MM.1S (cell line): ENCODE results near the gene S100A11.

Experiments used
- DNase-seq: peaks from one replicate; pipeline ENCODE4 v3.0.0-alpha.2; 2015
- H2AFZ ChIP-seq: fragments of 300-600 bp; sonication (generic); 2 replicates; pipeline ENCODE4 v1.6.0; 2016; ENCODE audit warnings: antibody characterized with exemption, low read length
- H3F3A ChIP-seq: fragments of 300-600 bp; sonication (generic); 2 replicates; pipeline ENCODE4 v1.6.1; 2016; ENCODE audit warnings: mild to moderate bottlenecking, antibody characterized with exemption, low read length, moderate library complexity, mixed read lengths; ENCODE audit not compliant: insufficient read depth
- H3K27ac ChIP-seq: fragments of 300-600 bp; sonication (generic); 2 replicates; pipeline ENCODE4 v1.5.1; 2016; ENCODE audit warnings: mild to moderate bottlenecking, low read length
- H3K27me3 ChIP-seq: fragments of 300-600 bp; sonication (generic); replicated peaks from 2 replicates; pipeline ENCODE4 v1.6.0; 2016; ENCODE audit warnings: low read length; ENCODE audit not compliant: insufficient read depth
- H3K36me3 ChIP-seq: fragments of 300-600 bp; sonication (generic); replicated peaks from 2 replicates; pipeline ENCODE4 v1.6.1; 2016; ENCODE audit warnings: mild to moderate bottlenecking, low read length, mixed read lengths; ENCODE audit not compliant: insufficient read depth
- H3K4me1 ChIP-seq: fragments of 300-600 bp; sonication (generic); 2 replicates; pipeline ENCODE4 v1.6.1; 2016; ENCODE audit warnings: low read length, mixed read lengths
- H3K4me2 ChIP-seq: fragments of 300-600 bp; sonication (generic); 2 replicates; pipeline ENCODE4 v1.6.0; 2016; ENCODE audit warnings: low read depth, low read length
- H3K4me3 ChIP-seq: fragments of 300-600 bp; sonication (generic); 2 replicates; pipeline ENCODE4 v1.5.1; 2016; ENCODE audit warnings: low read length, mixed read lengths
- H3K79me2 ChIP-seq: fragments of 300-600 bp; sonication (generic); 2 replicates; pipeline ENCODE4 v1.6.1; 2016; ENCODE audit warnings: mixed run types, low read length, mixed read lengths
- H3K9ac ChIP-seq: fragments of 300-600 bp; sonication (generic); 2 replicates; pipeline ENCODE4 v1.6.1; 2016; ENCODE audit warnings: low read length, mixed read lengths
- H3K9me2 ChIP-seq: fragments of 300-600 bp; sonication (generic); replicated peaks from 2 replicates; pipeline ENCODE4 v1.6.1; 2016; ENCODE audit warnings: mild to moderate bottlenecking, low read length, mixed read lengths; ENCODE audit not compliant: insufficient read depth
- H3K9me3 ChIP-seq: fragments of 300-600 bp; sonication (generic); replicated peaks from 2 replicates; pipeline ENCODE4 v1.6.1; 2016; ENCODE audit warnings: mild to moderate bottlenecking, low read length, mixed read lengths; ENCODE audit not compliant: insufficient read depth
- H4K20me1 ChIP-seq: fragments of 300-600 bp; sonication (generic); 2 replicates; pipeline ENCODE4 v1.6.1; 2016; ENCODE audit warnings: mild to moderate bottlenecking, low read length, moderate library complexity, mixed read lengths; ENCODE audit not compliant: insufficient read depth
- CTCF ChIP-seq: fragments of 300-600 bp; sonication (generic); IDR thresholded peaks from 2 replicates; pipeline ENCODE4 v1.5.1; 2016; ENCODE audit warnings: antibody characterized with exemption, low read length, mixed read lengths
- EZH2 ChIP-seq: fragments of 300-600 bp; sonication (generic); optimal IDR thresholded peaks from 2 replicates; pipeline ENCODE3; 2017; ENCODE audit warnings: low read depth, mild to moderate bottlenecking, antibody characterized with exemption, low read length, mixed read lengths
- EZH2phosphoT487 ChIP-seq: fragments of 300-600 bp; sonication (generic); IDR thresholded peaks from 2 replicates; pipeline ENCODE4 v1.6.1; 2018; ENCODE audit warnings: antibody characterized with exemption, low read length

The S100A11 gene

GRCh38 chr1:152022474-152022873 lies 14.3 kb downstream of the S100A11 start:
- Histone ChIP-seq H3K79me2 (no peaks in the 10 kb centered on the region), H4K20me1 (no peaks in the 10 kb centered on the region), H3K36me3 (no peaks in the 10 kb centered on the region), H3K27me3 (no peaks in the 10 kb centered on the region), H3F3A (no peaks in the 10 kb centered on the region), H3K4me3 (no peak overlapping the region), H2AFZ (no peak overlapping the region), H3K4me2 (no peak overlapping the region), H3K4me1 (peaks cover 7% of the 10 kb centered on the region; the same call in 1 of the 2 replicates), H3K9ac (no peak overlapping the region), H3K27ac (no peak overlapping the region), H3K9me2 (no peaks in the 10 kb centered on the region), H3K9me3 (no peaks in the 10 kb centered on the region)
- TF ChIP-seq CTCF (no peak), EZH2phosphoT487 (no peak), EZH2 (no peak)
- DNase-seq: no peak

GRCh38 chr1:152021569-152021968 lies 15.2 kb downstream of the S100A11 start:
- Histone ChIP-seq H3K4me3 (no peak overlapping the region), H4K20me1 (no peaks in the 10 kb centered on the region), H3K9ac (no peak overlapping the region), H2AFZ (no peak overlapping the region), H3K4me1 (peaks cover 7% of the 10 kb centered on the region; the same call in 1 of the 2 replicates), H3K4me2 (no peak overlapping the region), H3K9me3 (no peaks in the 10 kb centered on the region), H3K27ac (no peak overlapping the region), H3K79me2 (no peaks in the 10 kb centered on the region), H3K27me3 (no peaks in the 10 kb centered on the region), H3K36me3 (no peaks in the 10 kb centered on the region), H3F3A (no peaks in the 10 kb centered on the region), H3K9me2 (no peaks in the 10 kb centered on the region)
- no peak for DNase-seq
- no peak for TF ChIP-seq EZH2
- no peak for TF ChIP-seq EZH2phosphoT487
- TF ChIP-seq CTCF: no peak

- Histone ChIP-seq H3K4me2 (no peak overlapping the region), H3K79me2 (no peaks in the 10 kb centered on the region), H3K4me3 (no peak overlapping the region), H3K9me2 (no peaks in the 10 kb centered on the region), H3K4me1 (peaks cover 7% of the 10 kb centered on the region; the same call in 1 of the 2 replicates), H4K20me1 (no peaks in the 10 kb centered on the region), H3K9me3 (no peaks in the 10 kb centered on the region), H3K27me3 (no peaks in the 10 kb centered on the region), H3K36me3 (no peaks in the 10 kb centered on the region), H3K27ac (no peak overlapping the region), H3F3A (no peaks in the 10 kb centered on the region), H2AFZ (no peak overlapping the region), H3K9ac (no peak overlapping the region)
- no peak for TF ChIP-seq EZH2phosphoT487
- TF ChIP-seq CTCF: no peak
- no peak for TF ChIP-seq EZH2
- no peak for DNase-seq
Measured at GRCh38 chr1:152020849-152021248, 16.0 kb downstream of the S100A11 start.
